ENCODE measurements around the gene CNTN4.

GRCh38 chr3:2097641-2098191 is 950 bp upstream of the CNTN4 start:
- TF ChIP-seq CTCF (IDR thresholded peaks at IDR 0.05) = no peak
- no peak for TF ChIP-seq EP300 (IDR thresholded peaks at IDR 0.05)
- TF ChIP-seq POLR2A (IDR thresholded peaks at IDR 0.05) = no peak

All from ovary (tissue), 3 donors.